Measurements from ENCODE around the gene ERC1.
A peak's percentile ranks its signal among the peaks of the same experiment; 100 is the strongest.
"Not testable (repeated sequence)": the region's sequence is repeated elsewhere in the genome, so short reads cannot be mapped to it uniquely, and the experiment has no call there.

The ERC1 gene

GRCh38 chr12:1083889-1084262 is 92.9 kb downstream of the ERC1 start:
- peak; percentile 52 for DNase-seq (ENCODE audit: low read depth)
- H3K4me3 ChIP-seq (ENCODE audit: low read depth, low read length) = no peak overlapping the region
- TF ChIP-seq MAX (IDR thresholded peaks at IDR 0.05; ENCODE audit: low read depth, low read length) (no peak), MYC (IDR thresholded peaks at IDR 0.05; ENCODE audit: low read depth, low read length) (no peak), POLR2A (IDR thresholded peaks at IDR 0.05; ENCODE audit: extremely low read depth, insufficient read length) (no peak)
- TF ChIP-seq, protein P1, sequence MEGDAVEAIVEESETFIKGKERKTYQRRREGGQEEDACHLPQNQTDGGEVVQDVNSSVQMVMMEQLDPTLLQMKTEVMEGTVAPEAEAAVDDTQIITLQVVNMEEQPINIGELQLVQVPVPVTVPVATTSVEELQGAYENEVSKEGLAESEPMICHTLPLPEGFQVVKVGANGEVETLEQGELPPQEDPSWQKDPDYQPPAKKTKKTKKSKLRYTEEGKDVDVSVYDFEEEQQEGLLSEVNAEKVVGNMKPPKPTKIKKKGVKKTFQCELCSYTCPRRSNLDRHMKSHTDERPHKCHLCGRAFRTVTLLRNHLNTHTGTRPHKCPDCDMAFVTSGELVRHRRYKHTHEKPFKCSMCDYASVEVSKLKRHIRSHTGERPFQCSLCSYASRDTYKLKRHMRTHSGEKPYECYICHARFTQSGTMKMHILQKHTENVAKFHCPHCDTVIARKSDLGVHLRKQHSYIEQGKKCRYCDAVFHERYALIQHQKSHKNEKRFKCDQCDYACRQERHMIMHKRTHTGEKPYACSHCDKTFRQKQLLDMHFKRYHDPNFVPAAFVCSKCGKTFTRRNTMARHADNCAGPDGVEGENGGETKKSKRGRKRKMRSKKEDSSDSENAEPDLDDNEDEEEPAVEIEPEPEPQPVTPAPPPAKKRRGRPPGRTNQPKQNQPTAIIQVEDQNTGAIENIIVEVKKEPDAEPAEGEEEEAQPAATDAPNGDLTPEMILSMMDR (IDR thresholded peaks at IDR 0.05; ENCODE audit: low read depth, low read length) = no peak

DNA sequence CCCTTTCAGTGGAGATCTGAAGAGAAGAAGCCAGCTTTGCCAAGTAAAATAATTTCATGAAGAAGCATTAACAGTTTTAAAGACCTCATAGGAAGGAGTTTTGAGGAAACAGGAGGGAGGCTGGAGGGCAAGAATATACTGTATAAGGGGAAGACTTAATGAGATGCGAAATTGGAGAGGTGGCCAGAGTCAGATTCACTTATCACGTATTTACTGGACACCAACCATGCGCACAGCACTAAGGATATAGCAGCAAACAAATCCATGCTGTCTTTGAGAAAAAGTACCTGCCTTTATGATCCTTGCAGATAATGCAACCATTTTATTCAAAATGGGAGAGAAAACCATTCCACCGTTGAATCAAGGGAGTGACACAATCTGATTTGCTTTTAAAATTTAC is 100.3 kb downstream of the ERC1 start:
- no peak for TF ChIP-seq POLR2A (IDR thresholded peaks at IDR 0.05; ENCODE audit: extremely low read depth, insufficient read length)
- no peak for TF ChIP-seq MAX (IDR thresholded peaks at IDR 0.05; ENCODE audit: low read depth, low read length)
- no peak for TF ChIP-seq MYC (IDR thresholded peaks at IDR 0.05; ENCODE audit: low read depth, low read length)
- TF ChIP-seq, protein P1 (IDR thresholded peaks at IDR 0.05; ENCODE audit: low read depth, low read length) = no peak
- H3K4me3 ChIP-seq (ENCODE audit: low read depth, low read length) = no peak overlapping the region
- peak; percentile 19 for DNase-seq (ENCODE audit: low read depth)

GRCh38 chr12:1093166-1093751 is 102.2 kb downstream of the ERC1 start:
- peak; percentile 70 for DNase-seq (ENCODE audit: low read depth)
- TF ChIP-seq POLR2A (IDR thresholded peaks at IDR 0.05; ENCODE audit: extremely low read depth, insufficient read length) (no peak), MAX (IDR thresholded peaks at IDR 0.05; ENCODE audit: low read depth, low read length) (no peak), MYC (IDR thresholded peaks at IDR 0.05; ENCODE audit: low read depth, low read length) (no peak)
- TF ChIP-seq, protein P1 (IDR thresholded peaks at IDR 0.05; ENCODE audit: low read depth, low read length) = peak; percentile 69
- no peak overlapping the region for H3K4me3 ChIP-seq (ENCODE audit: low read depth, low read length)

GRCh38 chr12:1094714-1095113 is 103.7 kb downstream of the ERC1 start:
- no peak for DNase-seq (ENCODE audit: low read depth)
- TF ChIP-seq MAX (IDR thresholded peaks at IDR 0.05; ENCODE audit: low read depth, low read length) (no peak), MYC (IDR thresholded peaks at IDR 0.05; ENCODE audit: low read depth, low read length) (no peak), POLR2A (IDR thresholded peaks at IDR 0.05; ENCODE audit: extremely low read depth, insufficient read length) (no peak)
- TF ChIP-seq, protein P1 (IDR thresholded peaks at IDR 0.05; ENCODE audit: low read depth, low read length) = no peak
- H3K4me3 ChIP-seq (ENCODE audit: low read depth, low read length) = no peak overlapping the region

- no peak for TF ChIP-seq MAX (IDR thresholded peaks at IDR 0.05; ENCODE audit: low read depth, low read length)
- no peak for TF ChIP-seq POLR2A (IDR thresholded peaks at IDR 0.05; ENCODE audit: extremely low read depth, insufficient read length)
- TF ChIP-seq, protein P1 (IDR thresholded peaks at IDR 0.05; ENCODE audit: low read depth, low read length) = no peak
- no peak for TF ChIP-seq MYC (IDR thresholded peaks at IDR 0.05; ENCODE audit: low read depth, low read length)
- DNase-seq (ENCODE audit: low read depth) = no peak
- no peak overlapping the region for H3K4me3 ChIP-seq (ENCODE audit: low read depth, low read length)
These were observed 108.1 kb downstream of the ERC1 start for GRCh38 chr12:1099158-1099557.

DNA sequence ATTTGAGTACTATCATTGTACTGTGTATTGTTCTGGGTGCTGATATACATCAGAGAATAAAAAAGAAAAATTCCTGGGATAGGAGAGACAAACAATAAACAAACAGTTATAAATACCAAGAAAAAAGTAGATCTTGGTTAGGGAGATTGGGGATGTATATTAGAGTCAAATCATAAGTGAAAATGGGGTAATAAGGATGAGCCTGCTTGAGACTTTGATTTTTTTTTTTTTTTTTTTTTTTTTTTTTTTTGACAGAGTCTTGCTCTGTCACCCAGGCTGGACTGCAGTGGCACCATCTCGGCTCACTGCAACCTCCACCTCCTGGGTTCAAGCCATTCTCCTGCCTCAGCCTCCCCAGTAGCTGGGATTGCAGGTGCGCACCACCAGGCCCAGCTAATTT is 108.6 kb downstream of the ERC1 start:
- H3K4me3 ChIP-seq (ENCODE audit: low read depth, low read length); DNase-seq (ENCODE audit: low read depth): not testable (repeated sequence)

Data from NB4 (cell line).